HepG2 (cell line): Measurements from ENCODE around the gene MFAP4. TPM values are rescaled to one million over a fixed set of nuclear protein-coding genes. Genes with fewer than 3 reads are reported as not detected.

ENCODE experiments used
- ATAC-seq: fragments of 200-7000 bp; cut with Tn5 transposase; 3 replicates; pipeline ENCODE4 v1.9.1; 2020; ENCODE audit warnings: mild to moderate bottlenecking, moderate library complexity
- BruUV-seq: library from RNA; stranded (reverse); fragments of 400-500 nt; replicated peaks from 2 replicates; lab custom pipeline; 2021; lab: Mats Ljungman, UMichigan
- CTCF ChIA-PET: fragments of 300-600 bp; formaldehyde crosslinking; extraction: SDS; loops from one replicate; lab custom pipeline; 2021; ENCODE audit warnings: low total read pairs, inconsistent platforms, low intra/inter-chr PET ratio; lab: Yijun Ruan, JAX
- POLR2A ChIA-PET: fragments of 350-600 bp; sonication (Branson Sonifier 250); formaldehyde crosslinking; loops from one replicate; lab custom pipeline; 2020; ENCODE audit warnings: antibody characterized with exemption, inconsistent platforms; lab: Yijun Ruan, JAX
- DNase-seq: peaks from one replicate; pipeline ENCODE4 v3.0.0-alpha.2; 2015; ENCODE audit warnings: low spot score
- FAIRE-seq: peaks from 3 replicates; lab custom pipeline; 2011; peaks lifted over from hg19 to GRCh38; lab: Jason Lieb, UNC
- H2AFZ ChIP-seq: one replicate; pipeline ENCODE4 v1.6.1; 2011; ENCODE audit warnings: low read length, inconsistent platforms
- H3K27ac ChIP-seq: fragments of 300-600 bp; 3 replicates; pipeline ENCODE4 v1.8.0; 2011; ENCODE audit warnings: mixed run types, mild to moderate bottlenecking, mixed read lengths, low read length, inconsistent platforms; ENCODE audit not compliant: insufficient read depth; ENCODE audit errors: extremely low read length
- H3K27me3 ChIP-seq, 2 experiments: fragments of 200-600 bp in 1 of 2; 2 replicates in 1 of 2; 3 replicates in 1 of 2; pipeline versions ENCODE4 v1.6.0 to v1.8.0; 2011; ENCODE audit warnings: low read length in 2 of 2, mild to moderate bottlenecking in 2 of 2, moderate library complexity in 2 of 2, inconsistent platforms in 1 of 2; ENCODE audit not compliant: insufficient read depth in 2 of 2, control insufficient read depth in 1 of 2
- H3K36me3 ChIP-seq, 2 experiments: fragments of 200-600 bp in 1 of 2; replicated peaks in 1 of 2; 2 replicates in 1 of 2; 3 replicates in 1 of 2; pipeline versions ENCODE4 v1.5.1 to v1.8.0; 2011; ENCODE audit warnings: low read length in 2 of 2, inconsistent platforms in 1 of 2; ENCODE audit not compliant: insufficient read depth in 2 of 2, control insufficient read depth in 1 of 2
- H3K4me1 ChIP-seq: 2 replicates; pipeline ENCODE4 v1.5.1; 2012; ENCODE audit warnings: low read length, inconsistent platforms; ENCODE audit not compliant: insufficient read depth
- H3K4me2 ChIP-seq: 2 replicates; pipeline ENCODE4 v1.6.0; 2011; ENCODE audit warnings: low read depth, low read length, inconsistent platforms
- H3K4me3 ChIP-seq, 3 experiments: fragments of 200-600 bp in 1 of 3; sonication (generic), shearing (Covaris generic) in 1 of 3; replicated peaks in 1 of 3; 2 replicates each; pipeline ENCODE4 v1.5.1; 2011 to 2016; ENCODE audit warnings: low read length in 3 of 3, inconsistent platforms in 2 of 3, low read depth in 2 of 3, mild to moderate bottlenecking in 2 of 3, control low read depth in 1 of 3, mixed read lengths in 1 of 3; ENCODE audit not compliant: insufficient read depth in 1 of 3
- H3K79me2 ChIP-seq: one replicate; pipeline ENCODE4 v1.6.1; 2011; ENCODE audit warnings: low read length, inconsistent platforms; ENCODE audit not compliant: insufficient read depth
- H3K9ac ChIP-seq: 2 replicates; pipeline ENCODE4 v1.6.0; 2011; ENCODE audit warnings: mild to moderate bottlenecking, low read depth, low read length, inconsistent platforms; ENCODE audit not compliant: insufficient read depth
- H3K9me3 ChIP-seq: 2 replicates; pipeline ENCODE4 v1.5.1; 2012; ENCODE audit warnings: mild to moderate bottlenecking, low read length
- H4K20me1 ChIP-seq: 2 replicates; pipeline ENCODE4 v1.6.0; 2011; ENCODE audit warnings: inconsistent platforms, mild to moderate bottlenecking, low read length, moderate library complexity; ENCODE audit not compliant: insufficient read depth
- ARNT ChIP-seq: fragments of 450-650 bp; IDR thresholded peaks from 2 replicates; pipeline ENCODE4 v1.6.1; 2017
- DR1 ChIP-seq: sonication (generic); formaldehyde crosslinking; IDR thresholded peaks from 2 replicates; pipeline ENCODE4 v1.8.0; 2021; ENCODE audit warnings: mild to moderate bottlenecking, missing genetic modification reagents, inconsistent platforms
- IKZF1 ChIP-seq: fragments of 450-650 bp; IDR thresholded peaks from 2 replicates; pipeline ENCODE4 v1.7.1; 2016
- KDM2A ChIP-seq: sonication (generic); formaldehyde crosslinking; IDR thresholded peaks from 2 replicates; pipeline ENCODE4 v1.4.0; 2020; ENCODE audit warnings: low read depth, missing genetic modification reagents, borderline replicate concordance
- KDM5A ChIP-seq: fragments of 200-600 bp; sonication (generic); IDR thresholded peaks from 2 replicates; pipeline ENCODE4 v1.7.0; 2018; ENCODE audit warnings: antibody characterized with exemption, mild to moderate bottlenecking, low read length, borderline replicate concordance
- NR2C2 ChIP-seq: sonication (generic); formaldehyde crosslinking; IDR thresholded peaks from 2 replicates; pipeline ENCODE4 v1.4.0; 2020; ENCODE audit warnings: missing genetic modification reagents, mild to moderate bottlenecking, moderate library complexity, borderline replicate concordance
- SP4 ChIP-seq: sonication (generic); formaldehyde crosslinking; IDR thresholded peaks from 2 replicates; pipeline ENCODE4 v1.8.1; 2023; ENCODE audit warnings: mild to moderate bottlenecking, missing genetic modification reagents
- TBL1XR1 ChIP-seq: fragments of 150-350 bp; IDR thresholded peaks from 2 replicates; pipeline ENCODE4 v1.6.1; 2014; ENCODE audit warnings: borderline replicate concordance, low read length; ENCODE audit not compliant: partially characterized antibody
- ZNF24 ChIP-seq: fragments of 450-650 bp; IDR thresholded peaks from 2 replicates; pipeline ENCODE4 v1.6.1; 2017; ENCODE audit warnings: antibody characterized with exemption, mild to moderate bottlenecking
- ZNF251 ChIP-seq: sonication (generic); formaldehyde crosslinking; IDR thresholded peaks from 2 replicates; pipeline ENCODE4 v1.9.0; 2021; ENCODE audit warnings: mild to moderate bottlenecking, missing genetic modification reagents
- ZNF335 ChIP-seq: sonication (generic); formaldehyde crosslinking; IDR thresholded peaks from 2 replicates; pipeline ENCODE4 v1.4.0; 2020; ENCODE audit warnings: missing genetic modification reagents
- ZNF432 ChIP-seq: sonication (generic); formaldehyde crosslinking; IDR thresholded peaks from 2 replicates; pipeline ENCODE4 v1.5.0; 2020; ENCODE audit warnings: missing genetic modification reagents, mild to moderate bottlenecking, borderline replicate concordance
- WGBS: methylation state at CpG from one replicate; pipeline ENCODE4 v1.1.6; 2017; ENCODE audit warnings: low lambda C conversion rate; 5-methylcytosine and 5-hydroxymethylcytosine counted together
- in situ Hi-C: cut with HindIII; loops from 2 replicates; pipeline ENCODE4 v1.10.0; 2017; ENCODE audit warnings: low pct_unique_long_range_greater_than_20kb; ENCODE audit not compliant: extremely low pct_ligation_motif_present
- intact Hi-C: fragments of 100-400 bp; cut with micrococcal nuclease; formaldehyde crosslinking; loops from one replicate; pipeline ENCODE4 v1.10.0; 2022; ENCODE audit not compliant: unreplicated experiment
- polyA plus RNA-seq, 8 experiments: library from polyadenylated mRNA; depleted of rRNA in 3 of 8; stranded (reverse) in 7 of 8; unstranded in 1 of 8; fragments of >200 nt; fragmentation: Illumina TruSeq in 4 of 8; extraction: Trizol in 4 of 8; gene quantifications; 2 replicates each; pipeline versions ENCODE4 v1.2.1 to v1.2.3, GENCODE V29; 2011 to 2016; ENCODE audit warnings: low read depth in 4 of 8, missing spikeins in 1 of 8, mixed read lengths in 1 of 8; ENCODE audit not compliant: insufficient read depth in 1 of 8
- total RNA-seq, 5 experiments: library from RNA; depleted of rRNA; stranded (reverse); fragments of >200 nt; fragmentation: Illumina TruSeq; extraction: Trizol; gene quantifications; 2 replicates each; pipeline ENCODE4 v1.2.3, GENCODE V29; 2016; ENCODE audit warnings: low read depth in 1 of 5
- TF ChIP-seq, protein P1 (sequence below): sonication (generic); formaldehyde crosslinking; IDR thresholded peaks from 2 replicates; pipeline ENCODE4 v1.8.0; 2022; ENCODE audit warnings: mild to moderate bottlenecking, missing genetic modification reagents, moderate library complexity
- TF ChIP-seq, protein P2 (sequence below): sonication (generic); formaldehyde crosslinking; IDR thresholded peaks from 2 replicates; pipeline ENCODE4 v1.4.0; 2020; ENCODE audit warnings: missing genetic modification reagents
- TF ChIP-seq, protein P3 (sequence below): sonication (generic); formaldehyde crosslinking; IDR thresholded peaks from 2 replicates; pipeline ENCODE4 v1.4.0; 2020; ENCODE audit warnings: mild to moderate bottlenecking, missing genetic modification reagents
- TF ChIP-seq, protein P4 (sequence below): sonication (generic); formaldehyde crosslinking; IDR thresholded peaks from 2 replicates; pipeline ENCODE4 v1.5.0; 2020; ENCODE audit warnings: mild to moderate bottlenecking, missing genetic modification reagents
- TF ChIP-seq, protein P5 (sequence below): sonication (generic); formaldehyde crosslinking; IDR thresholded peaks from 2 replicates; pipeline ENCODE4 v1.5.0; 2020; ENCODE audit warnings: missing genetic modification reagents

Gene MFAP4
- total and polyA plus RNA-seq, 2 of the 13 experiments (the other 11 are each of a cell fraction or from before 2014, with no cell fraction given): 0.08 TPM; not detected in 1

DNA sequence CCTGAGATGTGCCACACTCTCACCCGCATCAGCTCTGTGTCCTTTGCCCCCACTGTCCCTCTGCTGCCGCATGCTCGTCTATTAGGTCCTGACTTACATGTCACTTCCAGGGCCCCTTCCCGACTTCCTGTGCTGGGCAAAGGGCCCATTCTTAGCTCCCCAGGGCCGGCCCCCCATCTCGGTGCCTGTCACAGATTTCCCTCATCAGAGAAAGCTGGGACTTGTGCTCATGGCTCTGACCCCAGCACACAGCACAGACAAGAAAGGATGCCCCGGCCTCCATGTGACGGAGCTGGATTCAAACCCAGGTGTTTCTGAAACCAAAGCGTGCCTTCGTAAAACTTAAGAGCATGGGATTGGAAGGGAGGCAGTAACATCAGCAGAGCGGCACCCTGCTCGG lies 14.6 kb downstream of the MFAP4 start (continued):
- TF ChIP-seq TBL1XR1: no peak
- TF ChIP-seq SP4 (CRISPR knock-in tag): no peak
- TF ChIP-seq, protein P1, sequence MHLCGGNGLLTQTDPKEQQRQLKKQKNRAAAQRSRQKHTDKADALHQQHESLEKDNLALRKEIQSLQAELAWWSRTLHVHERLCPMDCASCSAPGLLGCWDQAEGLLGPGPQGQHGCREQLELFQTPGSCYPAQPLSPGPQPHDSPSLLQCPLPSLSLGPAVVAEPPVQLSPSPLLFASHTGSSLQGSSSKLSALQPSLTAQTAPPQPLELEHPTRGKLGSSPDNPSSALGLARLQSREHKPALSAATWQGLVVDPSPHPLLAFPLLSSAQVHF (CRISPR knock-in tag): no peak
- no peak for TF ChIP-seq IKZF1
- TF ChIP-seq DR1 (CRISPR knock-in tag): no peak
- TF ChIP-seq KDM2A: no peak
- no peak for TF ChIP-seq ZNF335 (CRISPR knock-in tag)
- TF ChIP-seq, protein P2, sequence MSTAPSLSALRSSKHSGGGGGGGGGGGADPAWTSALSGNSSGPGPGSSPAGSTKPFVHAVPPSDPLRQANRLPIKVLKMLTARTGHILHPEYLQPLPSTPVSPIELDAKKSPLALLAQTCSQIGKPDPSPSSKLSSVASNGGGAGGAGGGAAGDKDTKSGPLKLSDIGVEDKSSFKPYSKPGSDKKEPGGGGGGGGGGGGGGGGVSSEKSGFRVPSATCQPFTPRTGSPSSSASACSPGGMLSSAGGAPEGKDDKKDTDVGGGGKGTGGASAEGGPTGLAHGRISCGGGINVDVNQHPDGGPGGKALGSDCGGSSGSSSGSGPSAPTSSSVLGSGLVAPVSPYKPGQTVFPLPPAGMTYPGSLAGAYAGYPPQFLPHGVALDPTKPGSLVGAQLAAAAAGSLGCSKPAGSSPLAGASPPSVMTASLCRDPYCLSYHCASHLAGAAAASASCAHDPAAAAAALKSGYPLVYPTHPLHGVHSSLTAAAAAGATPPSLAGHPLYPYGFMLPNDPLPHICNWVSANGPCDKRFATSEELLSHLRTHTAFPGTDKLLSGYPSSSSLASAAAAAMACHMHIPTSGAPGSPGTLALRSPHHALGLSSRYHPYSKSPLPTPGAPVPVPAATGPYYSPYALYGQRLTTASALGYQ (CRISPR knock-in tag): no peak

DNA sequence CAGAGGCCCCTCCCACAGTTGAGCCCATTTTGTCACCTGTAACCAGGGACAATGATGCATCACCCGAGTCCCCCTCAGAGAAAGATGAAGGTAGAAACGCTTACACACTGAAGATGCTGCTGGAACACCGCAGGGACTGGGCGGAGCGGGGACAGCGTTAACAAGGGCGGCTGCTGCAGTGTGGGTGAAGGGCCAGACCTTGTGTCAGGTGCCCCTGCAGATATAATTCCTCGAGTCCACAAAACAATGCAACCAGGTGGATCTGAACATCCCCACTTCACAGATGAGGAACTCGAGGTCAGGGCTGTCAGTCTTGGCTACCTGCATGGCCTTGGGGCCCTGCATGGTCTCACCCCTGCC lies 15.0 kb downstream of the MFAP4 start:
- CTCF ChIA-PET: no interaction called here
- POLR2A ChIA-PET: no interaction called here
- TF ChIP-seq ZNF24 (no peak), ARNT (no peak), KDM5A (no peak), ZNF251 (no peak), ZNF432 (CRISPR knock-in tag) (no peak), NR2C2 (CRISPR knock-in tag) (no peak)
- TF ChIP-seq, protein P3, sequence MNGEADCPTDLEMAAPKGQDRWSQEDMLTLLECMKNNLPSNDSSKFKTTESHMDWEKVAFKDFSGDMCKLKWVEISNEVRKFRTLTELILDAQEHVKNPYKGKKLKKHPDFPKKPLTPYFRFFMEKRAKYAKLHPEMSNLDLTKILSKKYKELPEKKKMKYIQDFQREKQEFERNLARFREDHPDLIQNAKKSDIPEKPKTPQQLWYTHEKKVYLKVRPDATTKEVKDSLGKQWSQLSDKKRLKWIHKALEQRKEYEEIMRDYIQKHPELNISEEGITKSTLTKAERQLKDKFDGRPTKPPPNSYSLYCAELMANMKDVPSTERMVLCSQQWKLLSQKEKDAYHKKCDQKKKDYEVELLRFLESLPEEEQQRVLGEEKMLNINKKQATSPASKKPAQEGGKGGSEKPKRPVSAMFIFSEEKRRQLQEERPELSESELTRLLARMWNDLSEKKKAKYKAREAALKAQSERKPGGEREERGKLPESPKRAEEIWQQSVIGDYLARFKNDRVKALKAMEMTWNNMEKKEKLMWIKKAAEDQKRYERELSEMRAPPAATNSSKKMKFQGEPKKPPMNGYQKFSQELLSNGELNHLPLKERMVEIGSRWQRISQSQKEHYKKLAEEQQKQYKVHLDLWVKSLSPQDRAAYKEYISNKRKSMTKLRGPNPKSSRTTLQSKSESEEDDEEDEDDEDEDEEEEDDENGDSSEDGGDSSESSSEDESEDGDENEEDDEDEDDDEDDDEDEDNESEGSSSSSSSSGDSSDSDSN (CRISPR knock-in tag): no peak
- TF ChIP-seq, protein P4, sequence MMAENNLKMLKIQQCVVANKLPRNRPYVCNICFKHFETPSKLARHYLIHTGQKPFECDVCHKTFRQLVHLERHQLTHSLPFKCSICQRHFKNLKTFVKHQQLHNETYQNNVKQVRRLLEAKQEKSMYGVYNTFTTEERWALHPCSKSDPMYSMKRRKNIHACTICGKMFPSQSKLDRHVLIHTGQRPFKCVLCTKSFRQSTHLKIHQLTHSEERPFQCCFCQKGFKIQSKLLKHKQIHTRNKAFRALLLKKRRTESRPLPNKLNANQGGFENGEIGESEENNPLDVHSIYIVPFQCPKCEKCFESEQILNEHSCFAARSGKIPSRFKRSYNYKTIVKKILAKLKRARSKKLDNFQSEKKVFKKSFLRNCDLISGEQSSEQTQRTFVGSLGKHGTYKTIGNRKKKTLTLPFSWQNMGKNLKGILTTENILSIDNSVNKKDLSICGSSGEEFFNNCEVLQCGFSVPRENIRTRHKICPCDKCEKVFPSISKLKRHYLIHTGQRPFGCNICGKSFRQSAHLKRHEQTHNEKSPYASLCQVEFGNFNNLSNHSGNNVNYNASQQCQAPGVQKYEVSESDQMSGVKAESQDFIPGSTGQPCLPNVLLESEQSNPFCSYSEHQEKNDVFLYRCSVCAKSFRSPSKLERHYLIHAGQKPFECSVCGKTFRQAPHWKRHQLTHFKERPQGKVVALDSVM (CRISPR knock-in tag): no peak
- TF ChIP-seq, protein P5, sequence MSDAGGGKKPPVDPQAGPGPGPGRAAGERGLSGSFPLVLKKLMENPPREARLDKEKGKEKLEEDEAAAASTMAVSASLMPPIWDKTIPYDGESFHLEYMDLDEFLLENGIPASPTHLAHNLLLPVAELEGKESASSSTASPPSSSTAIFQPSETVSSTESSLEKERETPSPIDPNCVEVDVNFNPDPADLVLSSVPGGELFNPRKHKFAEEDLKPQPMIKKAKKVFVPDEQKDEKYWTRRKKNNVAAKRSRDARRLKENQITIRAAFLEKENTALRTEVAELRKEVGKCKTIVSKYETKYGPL (CRISPR knock-in tag): no peak

More for the DNA sequence above, 15.0 kb downstream of the MFAP4 start:
- Histone ChIP-seq H4K20me1 (no peaks in the 10 kb centered on the region), H3K4me2 (no peak overlapping the region), H3K4me1 (peaks cover 45% of the 10 kb centered on the region), H3K9me3 (no peaks in the 10 kb centered on the region), H3K79me2 (no peaks in the 10 kb centered on the region), H3K9ac (no peak overlapping the region), H3K36me3 (no peaks in the 10 kb centered on the region; a peak in 1 of 5 replicates), H3K27me3 (no peaks in the 10 kb centered on the region; a peak in 1 of 5 replicates), H2AFZ (no peak overlapping the region), H3K4me3 (no peak overlapping the region), H3K27ac (no peak overlapping the region)
- in situ Hi-C loops: no loop called here
- WGBS: 92% methylated on average over 7 of the region's 9 CpGs
- ATAC-seq: no peak
- intact Hi-C loops: no loop called here
- no peak for FAIRE-seq
- DNase-seq: no peak
- no TSS peak for BruUV-seq
